Cardiac fibroblast (primary cell): ENCODE data around the gene EDDM3A.

Experiments
- DNase-seq, 2 donors: peaks; one replicate each; pipeline versions ENCODE4 v3.0.0 to v3.0.0-alpha.2; 2010; ENCODE audit warnings: low read depth in 2 of 2
- H3K4me3 ChIP-seq, 2 donors: replicated peaks in 1 of 2; 1 replicate in 1 of 2; 2 replicates in 1 of 2; pipeline ENCODE4 v1.5.1; 2011; ENCODE audit warnings: low read depth in 2 of 2, low read length in 2 of 2, mild to moderate bottlenecking in 2 of 2, moderate library complexity in 1 of 2
- CTCF ChIP-seq: IDR thresholded peaks from one replicate; pipeline ENCODE4 v1.5.1; 2011; ENCODE audit warnings: low read depth, mild to moderate bottlenecking, low read length, inconsistent platforms

The EDDM3A gene

GRCh38 chr14:20791597-20791996 lies 45.9 kb downstream of the EDDM3A start:
- no peak overlapping the region for H3K4me3 ChIP-seq
- no peak for DNase-seq
- no peak for TF ChIP-seq CTCF

DNA sequence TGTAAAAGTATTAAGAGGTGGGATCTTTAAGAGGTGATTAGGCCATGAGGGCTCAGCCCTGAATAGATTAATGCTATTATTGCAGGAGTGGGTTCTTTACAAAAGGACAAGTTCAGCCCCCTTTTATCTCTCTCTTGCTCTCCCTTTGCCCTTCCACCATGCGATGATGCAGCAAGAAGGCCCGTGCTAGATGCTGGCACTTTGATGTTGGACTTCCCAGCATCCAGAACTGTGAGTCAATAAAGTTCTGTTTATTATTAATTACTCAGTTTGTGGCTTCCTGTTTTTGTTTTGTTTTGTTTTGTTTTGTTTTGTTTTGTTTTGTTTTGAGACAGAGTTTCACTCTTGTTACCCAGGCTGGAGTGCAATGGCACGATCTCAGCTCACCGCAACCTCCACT lies 46.9 kb downstream of the EDDM3A start:
- no peak overlapping the region for H3K4me3 ChIP-seq
- TF ChIP-seq CTCF: no peak
- no peak for DNase-seq

DNA sequence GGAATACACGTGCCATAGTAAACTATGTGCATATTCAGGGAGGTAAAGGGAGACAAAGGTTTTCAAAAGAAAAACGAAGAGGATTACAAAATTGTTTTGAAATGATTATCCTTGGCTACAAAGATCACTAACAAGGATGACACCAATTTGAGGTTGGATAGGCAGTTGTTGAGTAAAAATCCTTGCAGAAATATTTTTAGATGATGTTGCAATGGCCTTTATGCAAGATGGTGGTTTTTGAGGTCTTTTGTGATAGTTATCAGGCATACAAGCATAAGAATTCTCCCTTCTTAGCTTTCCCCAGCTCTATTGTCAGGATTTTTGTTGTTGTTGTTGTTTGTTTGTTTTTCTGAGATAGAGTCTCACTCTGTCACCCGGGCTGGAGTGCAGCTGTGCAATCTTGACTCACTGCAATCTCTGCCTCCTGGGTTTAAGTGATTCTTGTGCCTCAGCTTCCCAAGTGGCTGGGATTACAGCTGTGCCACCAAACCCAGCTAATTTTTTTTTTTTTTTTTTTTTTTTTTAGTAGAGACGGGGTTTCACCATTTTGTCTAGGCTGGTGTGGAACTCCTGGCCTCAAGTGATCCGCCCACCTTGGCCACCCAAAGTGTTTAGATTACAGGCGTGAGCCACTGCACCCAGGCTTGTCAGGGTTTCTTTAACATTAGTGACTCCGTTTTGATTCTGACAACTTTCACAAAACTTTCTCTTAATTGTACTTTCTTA lies 49.1 kb downstream of the EDDM3A start:
- no peak for TF ChIP-seq CTCF
- no peak for DNase-seq
- H3K4me3 ChIP-seq: no peak overlapping the region

DNA sequence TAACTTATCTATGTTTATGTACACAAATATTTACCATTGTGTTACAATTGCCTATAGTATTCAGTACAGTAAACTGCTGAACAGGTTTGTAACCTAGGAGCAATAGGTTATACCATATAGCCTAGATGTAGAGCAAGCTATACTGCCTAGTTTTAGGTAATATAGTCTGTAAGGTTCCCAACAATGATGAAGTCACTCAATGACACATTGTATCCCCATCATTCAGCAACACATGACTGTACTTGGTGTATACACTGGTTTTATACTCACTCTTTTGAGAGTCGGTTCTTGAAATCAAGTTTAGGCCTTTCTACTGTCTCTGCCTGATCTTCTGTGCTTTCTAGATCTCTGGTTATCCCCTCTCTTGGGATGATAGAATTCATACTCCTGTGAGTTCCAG lies 51.5 kb downstream of the EDDM3A start:
- no peak for DNase-seq
- TF ChIP-seq CTCF: no peak
- H3K4me3 ChIP-seq: no peak overlapping the region
